Measurements from ENCODE around the gene CAMTA2. TPM values are rescaled to one million over a fixed set of nuclear protein-coding genes. Genes with fewer than 3 reads are reported as not detected.

CAMTA2 gene
- total RNA-seq, 2 donors from 2014 or later = 13.6 to 24.8 TPM

DNA sequence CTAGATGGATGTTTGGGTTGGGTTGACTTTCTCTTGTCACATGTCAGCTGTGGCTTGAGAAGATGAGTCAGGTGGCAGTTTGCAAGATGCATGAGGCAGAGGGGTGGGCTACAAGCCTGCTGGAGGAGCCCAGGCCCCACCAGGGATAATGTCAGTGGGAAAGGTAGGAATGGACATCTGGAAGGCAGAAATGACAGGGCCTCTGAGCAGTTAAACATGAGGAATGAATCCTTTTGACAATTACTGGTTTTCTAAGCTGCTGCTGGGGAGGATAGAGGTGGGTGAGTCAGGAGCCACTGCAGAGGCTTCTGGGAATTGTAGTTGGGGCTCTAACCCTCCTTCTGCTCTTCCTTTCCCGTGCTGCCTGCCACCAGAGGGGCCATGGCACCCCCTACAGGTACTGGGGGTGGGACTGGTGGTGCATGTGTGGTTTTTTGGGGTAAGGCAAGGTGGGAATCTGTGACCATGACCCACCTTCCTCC is 32.0 kb upstream of the CAMTA2 start:
- no peaks in the 10 kb centered on the region for H3K9me3 Mint-ChIP-seq
- peak; percentile 74 for DNase-seq
- Histone ChIP-seq H3K27me3 (ENCODE audit: control insufficient read depth, insufficient read depth, low read length, poor library complexity, severe bottlenecking) (no peaks in the 10 kb centered on the region), H3K4me3 (ENCODE audit: low read length) (no peak overlapping the region), H3K4me1 (ENCODE audit: control insufficient read depth, insufficient read depth, low read length) (no peaks in the 10 kb centered on the region), H3K9me3 (ENCODE audit: control insufficient read depth, low read length) (no peaks in the 10 kb centered on the region), H3K36me3 (ENCODE audit: control insufficient read depth, insufficient read depth, low read length) (peaks cover 68% of the 10 kb centered on the region), H3K9ac (ENCODE audit: extremely low read depth, low read length, poor library complexity, severe bottlenecking) (no peak overlapping the region), H3K27ac (ENCODE audit: low read depth, low read length) (no peak overlapping the region)
- H3K27me3 Mint-ChIP-seq (ENCODE audit: insufficient read depth) = no peaks in the 10 kb centered on the region
- TF ChIP-seq CTCF (conservative IDR thresholded peaks at IDR 0.05) = peak; percentile 41
- H3K27ac Mint-ChIP-seq = no peak overlapping the region
- H3K36me3 Mint-ChIP-seq (ENCODE audit: low read depth) = peaks cover 68% of the 10 kb centered on the region
- H3K4me3 Mint-ChIP-seq = no peak overlapping the region
- 60% methylated on average over 1 of the region's 1 CpG; no CpG with 5 or more reads in 1 of the 2 experiments for WGBS, 2 experiments (ENCODE audit: insufficient coverage in 1 of 2, insufficient read length in 1 of 2)
- H3K4me1 Mint-ChIP-seq = no peaks in the 10 kb centered on the region

GRCh38 chr17:5014357-5014756 is 26.9 kb upstream of the CAMTA2 start:
- no peaks in the 10 kb centered on the region for H3K27me3 ChIP-seq (ENCODE audit: control insufficient read depth, insufficient read depth, low read length, poor library complexity, severe bottlenecking)
- no peak for TF ChIP-seq CTCF (conservative IDR thresholded peaks at IDR 0.05)
- H3K4me1 ChIP-seq (ENCODE audit: control insufficient read depth, insufficient read depth, low read length) = no peaks in the 10 kb centered on the region
- no peak overlapping the region for H3K27ac ChIP-seq (ENCODE audit: low read depth, low read length)
- H3K36me3 ChIP-seq (ENCODE audit: control insufficient read depth, insufficient read depth, low read length) = peaks cover 62% of the 10 kb centered on the region
- H3K36me3 Mint-ChIP-seq (ENCODE audit: low read depth) = peaks cover 64% of the 10 kb centered on the region
- no peaks in the 10 kb centered on the region for H3K27me3 Mint-ChIP-seq (ENCODE audit: insufficient read depth)
- H3K9me3 Mint-ChIP-seq = no peaks in the 10 kb centered on the region
- DNase-seq = no peak
- H3K9ac ChIP-seq (ENCODE audit: extremely low read depth, low read length, poor library complexity, severe bottlenecking) = no peak overlapping the region
- no peak overlapping the region for H3K4me3 Mint-ChIP-seq
- H3K27ac Mint-ChIP-seq = no peak overlapping the region
- H3K4me1 Mint-ChIP-seq = no peaks in the 10 kb centered on the region
- WGBS, 2 experiments (ENCODE audit: insufficient coverage in 1 of 2, insufficient read length in 1 of 2) = 94 to 96% methylated on average over 3 to 4 of the region's 4 CpGs
- H3K9me3 ChIP-seq (ENCODE audit: control insufficient read depth, low read length) = no peaks in the 10 kb centered on the region
- H3K4me3 ChIP-seq (ENCODE audit: low read length) = no peak overlapping the region

DNA sequence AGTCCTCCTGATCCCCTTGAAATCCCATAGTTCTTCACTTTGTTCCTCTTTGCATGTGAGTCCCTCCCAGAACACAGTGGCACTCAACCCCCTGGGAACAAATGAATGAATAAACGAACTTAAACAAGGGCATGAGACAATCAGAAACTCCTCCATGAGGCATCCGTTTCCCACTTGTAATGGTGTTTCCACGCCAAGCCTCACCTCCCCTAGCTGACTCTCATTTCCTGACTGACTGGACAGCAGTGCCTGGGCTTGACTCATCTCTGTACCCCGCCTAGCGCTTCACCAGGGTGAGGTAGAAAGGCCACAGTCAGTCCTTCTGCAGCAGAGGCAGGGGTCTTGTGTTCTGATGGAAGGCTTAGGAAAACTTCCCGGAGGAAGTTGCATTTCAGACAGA is 24.5 kb upstream of the CAMTA2 start:
- no peak overlapping the region for H3K9ac ChIP-seq (ENCODE audit: extremely low read depth, low read length, poor library complexity, severe bottlenecking)
- H3K27ac ChIP-seq (ENCODE audit: low read depth, low read length) = no peak overlapping the region
- no peaks in the 10 kb centered on the region for H3K4me1 Mint-ChIP-seq
- H3K4me3 ChIP-seq (ENCODE audit: low read length) = no peak overlapping the region
- H3K36me3 Mint-ChIP-seq (ENCODE audit: low read depth) = peaks cover 75% of the 10 kb centered on the region
- no peaks in the 10 kb centered on the region for H3K9me3 Mint-ChIP-seq
- 92 to 95% methylated on average over 4 to 6 of the region's 6 CpGs for whole genome bisulfite sequencing, 2 experiments (ENCODE audit: insufficient coverage in 1 of 2, insufficient read length in 1 of 2)
- H3K36me3 ChIP-seq (ENCODE audit: control insufficient read depth, insufficient read depth, low read length) = peaks cover 71% of the 10 kb centered on the region
- no peaks in the 10 kb centered on the region for H3K27me3 ChIP-seq (ENCODE audit: control insufficient read depth, insufficient read depth, low read length, poor library complexity, severe bottlenecking)
- DNase-seq = no peak
- H3K4me3 Mint-ChIP-seq = no peak overlapping the region
- TF ChIP-seq CTCF (conservative IDR thresholded peaks at IDR 0.05) = no peak
- H3K27me3 Mint-ChIP-seq (ENCODE audit: insufficient read depth) = no peaks in the 10 kb centered on the region
- H3K27ac Mint-ChIP-seq = no peak overlapping the region
- no peaks in the 10 kb centered on the region for H3K9me3 ChIP-seq (ENCODE audit: control insufficient read depth, low read length)
- H3K4me1 ChIP-seq (ENCODE audit: control insufficient read depth, insufficient read depth, low read length) = no peaks in the 10 kb centered on the region
